GM12878 (cell line): ENCODE data around the gene SLC31A1.

Source experiments
- CREM ChIP-seq: IDR thresholded peaks from 2 replicates; pipeline ENCODE4 v1.6.1; 2014; ENCODE audit warnings: antibody characterized with exemption, low read depth
- DPF2 ChIP-seq: fragments of 450-650 bp; IDR thresholded peaks from 2 replicates; pipeline ENCODE4 v1.6.1; 2017; ENCODE audit warnings: mild to moderate bottlenecking
- EP300 ChIP-seq, 2 experiments: fragments of 150-350 bp in 1 of 2; IDR thresholded peaks; 2 replicates each; pipeline ENCODE4 v1.6.1; 2011 to 2012; ENCODE audit warnings: low read depth in 2 of 2, low read length in 2 of 2, borderline replicate concordance in 1 of 2, improper control_type of control experiment in 1 of 2, inconsistent platforms in 1 of 2; ENCODE audit not compliant: control insufficient read depth in 1 of 2
- ESRRA ChIP-seq: IDR thresholded peaks from 2 replicates; pipeline ENCODE4 v1.6.1; 2012; ENCODE audit warnings: mild to moderate bottlenecking, low read length, improper control_type of control experiment
- JUND ChIP-seq: IDR thresholded peaks from 2 replicates; pipeline ENCODE4 v1.6.1; 2012; ENCODE audit warnings: low read depth, mild to moderate bottlenecking, low read length, improper control_type of control experiment, moderate library complexity
- NFXL1 ChIP-seq: fragments of 450-650 bp; IDR thresholded peaks from 2 replicates; pipeline ENCODE4 v1.6.1; 2017; ENCODE audit warnings: antibody characterized with exemption, mild to moderate bottlenecking, borderline replicate concordance
- NFYB ChIP-seq: IDR thresholded peaks from 2 replicates; pipeline ENCODE4 v1.6.1; 2011; ENCODE audit warnings: low read depth, mild to moderate bottlenecking, low read length, improper control_type of control experiment, moderate library complexity; ENCODE audit not compliant: insufficient read depth
- PAX5 ChIP-seq: IDR thresholded peaks from 2 replicates; pipeline ENCODE4 v1.6.1; 2011; ENCODE audit warnings: low read depth, low read length, borderline replicate concordance
- POLR2A ChIP-seq: IDR thresholded peaks from 2 replicates; pipeline ENCODE4 v1.6.1; 2011; ENCODE audit warnings: low read depth, mild to moderate bottlenecking, low read length
- POLR2AphosphoS5 ChIP-seq: IDR thresholded peaks from 2 replicates; pipeline ENCODE4 v1.6.1; 2011; ENCODE audit warnings: mild to moderate bottlenecking, low read length, inconsistent platforms
- SUZ12 ChIP-seq: fragments of 200-600 bp; sonication (generic); IDR thresholded peaks from one replicate; pipeline ENCODE4 v1.6.1; 2018; ENCODE audit warnings: antibody characterized with exemption, mild to moderate bottlenecking; ENCODE audit not compliant: unreplicated experiment
- ZNF274 ChIP-seq: IDR thresholded peaks from one replicate; pipeline ENCODE4 v1.8.0; 2011; ENCODE audit not compliant: insufficient read length, insufficient read depth
- TF ChIP-seq, protein P1 (sequence below): IDR thresholded peaks from 2 replicates; pipeline ENCODE4 v1.6.1; 2012; ENCODE audit warnings: low read depth, low read length, improper control_type of control experiment
- TF ChIP-seq, protein P2 (sequence below), 3 experiments: IDR thresholded peaks in 2 of 3; conservative IDR thresholded peaks in 1 of 3; 2 replicates each; pipeline ENCODE4 v1.5.1; 2011; ENCODE audit warnings: low read depth in 3 of 3, low read length in 3 of 3, mild to moderate bottlenecking in 3 of 3, control low read depth in 2 of 3, moderate library complexity in 2 of 3, inconsistent platforms in 1 of 3, mixed read lengths in 1 of 3; ENCODE audit not compliant: control insufficient read depth in 2 of 3, insufficient read depth in 1 of 3; ENCODE audit errors: extremely low read depth in 1 of 3

DNA sequence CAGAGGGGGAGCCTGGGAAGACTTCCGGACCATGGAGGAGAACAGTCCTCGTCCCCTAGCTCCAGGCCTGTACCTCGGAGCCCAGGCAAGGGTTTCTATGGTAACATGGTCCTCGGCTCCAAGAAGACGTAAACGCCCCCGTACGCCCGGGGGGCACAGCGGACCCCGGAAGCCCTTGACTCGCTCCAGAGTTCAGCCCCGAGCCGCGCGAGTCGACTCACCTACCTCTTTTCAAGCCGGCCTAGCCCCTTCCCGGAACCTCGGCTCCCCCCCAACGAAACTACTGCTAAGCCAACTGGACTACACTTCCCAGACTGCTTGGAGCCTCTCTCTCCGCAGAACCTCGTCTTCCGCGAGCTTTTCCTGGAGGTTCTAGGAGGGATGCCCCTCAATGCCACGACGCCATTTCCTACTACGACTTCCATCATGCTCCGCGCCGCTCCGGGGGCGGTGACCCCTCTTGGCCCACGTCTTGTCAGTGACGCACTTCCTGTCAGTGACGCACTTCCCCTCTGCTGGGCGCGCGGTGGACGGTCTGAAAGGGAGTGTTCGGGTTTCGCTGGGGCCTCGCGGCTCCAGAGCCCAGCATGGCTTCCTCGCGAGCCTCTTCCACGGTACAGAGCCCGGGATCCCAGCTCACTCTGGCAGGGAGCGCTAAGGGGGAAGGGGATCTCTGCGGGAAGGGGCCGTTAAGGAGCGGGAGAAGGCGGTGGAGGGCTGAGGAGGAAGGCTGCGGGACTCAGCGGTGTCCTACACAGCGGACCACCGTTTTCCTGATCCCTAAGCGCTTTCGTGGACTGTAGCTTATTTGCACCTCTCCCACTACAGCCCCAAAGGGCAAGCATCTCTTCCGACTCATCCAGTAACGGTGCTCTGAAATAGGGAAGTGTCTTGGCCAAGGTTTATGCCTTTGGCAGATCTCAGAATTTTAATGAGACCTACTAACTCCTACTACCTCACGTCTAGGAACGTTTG, 54.1 kb downstream of the SLC31A1 start, which contains the start of the genes CDC26 and PRPF4:
- TF ChIP-seq PAX5 (peak; percentile 14; the same call in 1 of the 2 replicates), EP300 (IDR thresholded peaks at IDR 0.05; ENCODE audit: borderline replicate concordance in 1 of 2, control insufficient read depth in 1 of 2, low read depth in 2 of 2, low read length in 2 of 2) (no peak), DPF2 (no peak; the same call in 1 of the 2 replicates), SUZ12 (no peak), POLR2AphosphoS5 (peak; percentile 97), JUND (no peak), POLR2A (peak; percentile 100), NFXL1 (no peak), NFYB (no peak), CREM (peak; percentile 99), ESRRA (no peak), ZNF274 (no peak)
- TF ChIP-seq, protein P1, sequence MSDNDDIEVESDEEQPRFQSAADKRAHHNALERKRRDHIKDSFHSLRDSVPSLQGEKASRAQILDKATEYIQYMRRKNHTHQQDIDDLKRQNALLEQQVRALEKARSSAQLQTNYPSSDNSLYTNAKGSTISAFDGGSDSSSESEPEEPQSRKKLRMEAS, result peak; percentile 88
- TF ChIP-seq, protein P2, sequence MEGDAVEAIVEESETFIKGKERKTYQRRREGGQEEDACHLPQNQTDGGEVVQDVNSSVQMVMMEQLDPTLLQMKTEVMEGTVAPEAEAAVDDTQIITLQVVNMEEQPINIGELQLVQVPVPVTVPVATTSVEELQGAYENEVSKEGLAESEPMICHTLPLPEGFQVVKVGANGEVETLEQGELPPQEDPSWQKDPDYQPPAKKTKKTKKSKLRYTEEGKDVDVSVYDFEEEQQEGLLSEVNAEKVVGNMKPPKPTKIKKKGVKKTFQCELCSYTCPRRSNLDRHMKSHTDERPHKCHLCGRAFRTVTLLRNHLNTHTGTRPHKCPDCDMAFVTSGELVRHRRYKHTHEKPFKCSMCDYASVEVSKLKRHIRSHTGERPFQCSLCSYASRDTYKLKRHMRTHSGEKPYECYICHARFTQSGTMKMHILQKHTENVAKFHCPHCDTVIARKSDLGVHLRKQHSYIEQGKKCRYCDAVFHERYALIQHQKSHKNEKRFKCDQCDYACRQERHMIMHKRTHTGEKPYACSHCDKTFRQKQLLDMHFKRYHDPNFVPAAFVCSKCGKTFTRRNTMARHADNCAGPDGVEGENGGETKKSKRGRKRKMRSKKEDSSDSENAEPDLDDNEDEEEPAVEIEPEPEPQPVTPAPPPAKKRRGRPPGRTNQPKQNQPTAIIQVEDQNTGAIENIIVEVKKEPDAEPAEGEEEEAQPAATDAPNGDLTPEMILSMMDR (IDR thresholded peaks at IDR 0.05 in 2 of 3, conservative IDR thresholded peaks at IDR 0.05 in 1 of 3; ENCODE audit: control insufficient read depth in 2 of 3, extremely low read depth in 1 of 3, insufficient read depth in 1 of 3, low read depth in 3 of 3, low read length in 3 of 3), result no peak
